HCT116 (cell line): ENCODE measurements around the gene TTLL3. TPM values are rescaled to one million over a fixed set of nuclear protein-coding genes. Genes with fewer than 3 reads are reported as not detected.

ENCODE experiments used
- ATAC-seq: fragments of 200-7000 bp; cut with Tn5 transposase; 2 replicates; pipeline ENCODE4 v1.9.1; 2020; ENCODE audit warnings: mild to moderate bottlenecking, moderate library complexity
- BruUV-seq: library from RNA; stranded (reverse); fragments of 400-500 nt; replicated peaks from 2 replicates; lab custom pipeline; 2021; lab: Mats Ljungman, UMichigan
- CTCF ChIA-PET: fragments of 300-600 bp; sonication (Branson Sonifier 250); formaldehyde crosslinking; loops from one replicate; lab custom pipeline; 2021; ENCODE audit warnings: antibody characterized with exemption; lab: Charles Lee
- POLR2A ChIA-PET: fragments of 300-600, 350-600 bp; sonication (Branson Sonifier 250); formaldehyde crosslinking; loops from one replicate; lab custom pipeline; 2021; ENCODE audit warnings: antibody characterized with exemption; lab: Charles Lee
- RAD21 ChIA-PET, 2 experiments: fragments of 300-600 bp; sonication (Branson Sonifier 250); formaldehyde crosslinking; loops; one replicate each; lab custom pipeline; 2023; ENCODE audit warnings: low total read pairs in 2 of 2; ENCODE audit not compliant: uncharacterized antibody in 2 of 2, unreplicated experiment in 2 of 2, low non-redundant PET in 1 of 2; lab: Charles Lee
- DNase-seq: peaks from one replicate; pipeline ENCODE4 v3.0.0-alpha.2; 2010; ENCODE audit warnings: low read depth, low spot score
- H2AFZ ChIP-seq: fragments of 200-600 bp; shearing (Covaris generic), sonication (generic); 2 replicates; pipeline ENCODE4 v1.6.1; 2017; ENCODE audit warnings: low read depth, mixed run types, mixed read lengths, antibody characterized with exemption, low read length; ENCODE audit not compliant: poor library complexity, severe bottlenecking
- H3K27ac ChIP-seq: 2 replicates; pipeline ENCODE4 v1.5.1; 2012; ENCODE audit warnings: low read depth, low read length
- H3K27me3 ChIP-seq: fragments of 200-600 bp; sonication (generic); 2 replicates; pipeline ENCODE4 v1.6.1; 2016; ENCODE audit warnings: mixed run types, low read length, mixed read lengths; ENCODE audit not compliant: insufficient read depth
- H3K36me3 ChIP-seq, 2 experiments: fragments of 200-500 bp in 1 of 2; fragments of 200-600 bp in 1 of 2; sonication (Bioruptor generic) in 1 of 2; sonication (generic) in 1 of 2; 2 replicates each; pipeline versions ENCODE4 v1.5.1 to v1.6.1; 2014 to 2016; ENCODE audit warnings: low read length in 2 of 2, inconsistent platforms in 1 of 2, mixed read lengths in 1 of 2, mixed run types in 1 of 2; ENCODE audit not compliant: insufficient read depth in 2 of 2, control insufficient read depth in 1 of 2
- H3K4me1 ChIP-seq, 2 experiments: fragments of 200-600 bp in 1 of 2; sonication (generic) in 1 of 2; 2 replicates each; pipeline versions ENCODE4 v1.5.1 to v1.6.1; 2012 to 2017; ENCODE audit warnings: low read length in 2 of 2, inconsistent platforms in 1 of 2, mild to moderate bottlenecking in 1 of 2, mixed read lengths in 1 of 2, mixed run types in 1 of 2, moderate library complexity in 1 of 2; ENCODE audit not compliant: insufficient read depth in 2 of 2, control insufficient read depth in 1 of 2
- H3K4me2 ChIP-seq: fragments of 200-600 bp; sonication (generic); 2 replicates; pipeline ENCODE4 v1.6.1; 2017; ENCODE audit warnings: mixed run types, low read length, mixed read lengths
- H3K4me3 ChIP-seq, 2 experiments: fragments of 200-600 bp in 1 of 2; sonication (generic) in 1 of 2; replicated peaks in 1 of 2; 2 replicates each; pipeline ENCODE4 v1.5.1; 2011 to 2016; ENCODE audit warnings: low read length in 2 of 2, control low read depth in 1 of 2, low read depth in 1 of 2, mild to moderate bottlenecking in 1 of 2, mixed read lengths in 1 of 2, mixed run types in 1 of 2
- H3K79me2 ChIP-seq: fragments of 200-600 bp; sonication (generic); 2 replicates; pipeline ENCODE4 v1.6.1; 2017; ENCODE audit warnings: mild to moderate bottlenecking, mixed run types, low read length, moderate library complexity, mixed read lengths; ENCODE audit not compliant: insufficient read depth
- H3K9ac ChIP-seq: fragments of 200-600 bp; sonication (generic); 2 replicates; pipeline ENCODE4 v1.6.1; 2016; ENCODE audit warnings: low read length, mixed read lengths
- H3K9me2 ChIP-seq: fragments of 200-600 bp; sonication (generic), shearing (Covaris generic); 2 replicates; pipeline ENCODE4 v1.6.1; 2017; ENCODE audit warnings: mixed run types, mild to moderate bottlenecking, moderate library complexity; ENCODE audit not compliant: insufficient read depth
- H3K9me3 ChIP-seq, 2 experiments: fragments of 200-500 bp in 1 of 2; fragments of 200-600 bp in 1 of 2; sonication (Bioruptor generic) in 1 of 2; sonication (generic) in 1 of 2; 2 replicates each; pipeline ENCODE4 v1.6.1; 2014 to 2017; ENCODE audit warnings: low read length in 2 of 2, mixed read lengths in 2 of 2, inconsistent platforms in 1 of 2, low read depth in 1 of 2, mild to moderate bottlenecking in 1 of 2, mixed run types in 1 of 2, moderate library complexity in 1 of 2; ENCODE audit not compliant: control insufficient read depth in 1 of 2, insufficient read depth in 1 of 2
- H4K20me1 ChIP-seq: fragments of 200-600 bp; sonication (generic), shearing (Covaris generic); 2 replicates; pipeline ENCODE4 v1.6.1; 2017; ENCODE audit warnings: mixed run types, mild to moderate bottlenecking, moderate library complexity; ENCODE audit not compliant: insufficient read depth
- ATF3 ChIP-seq: IDR thresholded peaks from 2 replicates; pipeline ENCODE4 v1.6.1; 2012
- CBX3 ChIP-seq: IDR thresholded peaks from 2 replicates; pipeline ENCODE4 v1.6.1; 2012; ENCODE audit warnings: low read depth
- CEBPB ChIP-seq: IDR thresholded peaks from 2 replicates; pipeline ENCODE4 v1.6.1; 2012; ENCODE audit warnings: low read depth
- CTCF ChIP-seq, 3 experiments: fragments of 200-600 bp in 1 of 3; sonication (generic) in 1 of 3; IDR thresholded peaks in 2 of 3; conservative IDR thresholded peaks in 1 of 3; 2 replicates each; pipeline ENCODE4 v1.5.1; 2012 to 2017; ENCODE audit warnings: low read depth in 2 of 3, low read length in 2 of 3, antibody characterized with exemption in 1 of 3, borderline replicate concordance in 1 of 3, control low read depth in 1 of 3, mild to moderate bottlenecking in 1 of 3, mixed read lengths in 1 of 3, mixed run types in 1 of 3, moderate library complexity in 1 of 3; ENCODE audit not compliant: insufficient read depth in 1 of 3
- EGR1 ChIP-seq: IDR thresholded peaks from 2 replicates; pipeline ENCODE4 v1.6.1; 2012; ENCODE audit warnings: low read depth
- EZH2phosphoT487 ChIP-seq: fragments of 200-600 bp; IDR thresholded peaks from 2 replicates; pipeline ENCODE4 v1.6.1; 2018; ENCODE audit warnings: antibody characterized with exemption, borderline replicate concordance
- FOSL1 ChIP-seq: IDR thresholded peaks from 2 replicates; pipeline ENCODE4 v1.6.1; 2012; ENCODE audit warnings: low read depth
- MAX ChIP-seq: IDR thresholded peaks from 2 replicates; pipeline ENCODE4 v1.6.1; 2012
- RAD21 ChIP-seq: IDR thresholded peaks from 2 replicates; pipeline ENCODE4 v1.6.1; 2012; ENCODE audit warnings: low read depth, mild to moderate bottlenecking
- REST ChIP-seq: IDR thresholded peaks from 2 replicates; pipeline ENCODE4 v1.6.1; 2012; ENCODE audit warnings: low read depth
- SIN3A ChIP-seq: IDR thresholded peaks from 2 replicates; pipeline ENCODE4 v1.6.1; 2012; ENCODE audit warnings: low read depth
- SRF ChIP-seq: IDR thresholded peaks from 2 replicates; pipeline ENCODE4 v1.6.1; 2012; ENCODE audit warnings: low read depth
- TCF7L2 ChIP-seq: IDR thresholded peaks from 2 replicates; pipeline ENCODE4 v1.7.0; 2011; ENCODE audit warnings: borderline replicate concordance, inconsistent platforms; ENCODE audit not compliant: insufficient read depth, insufficient read length; ENCODE audit errors: extremely low read depth
- YY1 ChIP-seq: IDR thresholded peaks from 2 replicates; pipeline ENCODE4 v1.6.1; 2011; ENCODE audit warnings: low read length, low read depth, moderate library complexity, mild to moderate bottlenecking; ENCODE audit not compliant: insufficient replicate concordance; ENCODE audit errors: extremely low read depth
- ZBTB33 ChIP-seq: IDR thresholded peaks from 2 replicates; pipeline ENCODE4 v1.6.1; 2011; ENCODE audit warnings: mild to moderate bottlenecking, low read length, moderate library complexity; ENCODE audit not compliant: insufficient replicate concordance; ENCODE audit errors: extremely low read depth
- ZFX ChIP-seq: fragments of 450-650 bp; IDR thresholded peaks from 2 replicates; pipeline ENCODE4 v1.6.1; 2017
- ZNF274 ChIP-seq: fragments of 200-500 bp; sonication (Bioruptor generic); IDR thresholded peaks from 2 replicates; pipeline ENCODE4 v1.6.1; 2014; ENCODE audit warnings: mild to moderate bottlenecking, low read depth, low read length, inconsistent platforms
- intact Hi-C: fragments of 100-400 bp; cut with micrococcal nuclease; formaldehyde crosslinking; loops from 2 replicates; pipeline ENCODE4 v1.10.0; 2022
- total RNA-seq: library from RNA; stranded (reverse); gene quantifications from one replicate; pipeline ENCODE4 v1.2.1, GENCODE V29; 2021; ENCODE audit not compliant: unreplicated experiment

TTLL3 gene
- total RNA-seq, 1 experiment from 2014 or later = 40.3 TPM

GRCh38 chr3:9855594-9855993 is 45.5 kb downstream of the TTLL3 start:
- intact Hi-C loops = no loop called here
- RAD21 ChIA-PET = interaction anchor here in 1 of 2 experiments (0.7 kb wide), 1 partner anchor 110 kb away, joined by 3 read pairs; no protein-coding TSS in a partner anchor
- CTCF ChIA-PET = no interaction called here

More at GRCh38 chr3:9855594-9855993, 45.5 kb downstream of the TTLL3 start:
- H3K79me2 ChIP-seq = no peaks in the 10 kb centered on the region
- no peaks in the 10 kb centered on the region for H3K9me2 ChIP-seq
- H2AFZ ChIP-seq = no peak overlapping the region
- no peaks in the 10 kb centered on the region for H3K36me3 ChIP-seq
- no peaks in the 10 kb centered on the region for H3K9me3 ChIP-seq
- H3K27me3 ChIP-seq = no peaks in the 10 kb centered on the region
- no peak overlapping the region for H3K9ac ChIP-seq
- TF ChIP-seq ATF3 (no peak), FOSL1 (no peak), EGR1 (no peak), CTCF (IDR thresholded peaks at IDR 0.05 in 2 of 3, conservative IDR thresholded peaks at IDR 0.05 in 1 of 3; ENCODE audit: borderline replicate concordance in 1 of 3, insufficient read depth in 1 of 3, low read depth in 2 of 3, low read length in 2 of 3) (no peak), MAX (no peak), EZH2phosphoT487 (no peak), SRF (no peak), ZFX (no peak), YY1 (no peak), SIN3A (no peak), RAD21 (no peak), ZBTB33 (no peak), ZNF274 (no peak), TCF7L2 (no peak), CEBPB (no peak), CBX3 (no peak), REST (no peak)
- TF ChIP-seq, all 23 proteins: peak for 0
- no TSS peak for BruUV-seq
- no peaks in the 10 kb centered on the region for H4K20me1 ChIP-seq
- H3K4me3 ChIP-seq = no peak overlapping the region
- H3K4me2 ChIP-seq = no peak overlapping the region
- H3K27ac ChIP-seq = no peak overlapping the region
- DNase-seq (no peak), ATAC-seq (no peak)
- POLR2A ChIA-PET = no interaction called here
- H3K4me1 ChIP-seq = no peaks in the 10 kb centered on the region
